ENCODE data around the gene OR10A2.
"Not testable (repeated sequence)": the region's sequence is repeated elsewhere in the genome, so short reads cannot be mapped to it uniquely, and the experiment has no call there.

The OR10A2 gene

DNA sequence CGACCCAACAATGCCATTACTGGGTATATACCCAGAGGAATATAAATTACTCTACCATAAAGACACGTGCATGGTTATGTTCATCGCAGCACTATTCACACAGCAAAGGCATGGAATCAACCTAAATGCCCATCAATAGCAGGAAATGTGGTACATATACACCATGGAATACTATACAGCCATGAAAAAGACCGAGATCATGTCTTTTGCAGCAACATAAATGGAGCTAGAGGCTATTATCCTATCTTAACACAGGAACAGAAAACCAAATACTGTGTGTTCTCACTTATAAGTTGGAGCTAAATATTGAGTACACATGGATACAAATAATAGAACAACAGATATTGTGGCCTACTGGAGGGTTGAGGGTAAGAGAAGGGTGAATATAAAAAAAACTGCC is 26.0 kb downstream of the OR10A2 start:
- no peak for DNase-seq

GRCh38 chr11:6889835-6890234 is 27.0 kb downstream of the OR10A2 start:
- no peak for DNase-seq

GRCh38 chr11:6892400-6892799 is 29.5 kb downstream of the OR10A2 start, which contains the start of gene OR2D2:
TSS of gene OR2D2 (minus strand) at chr11:6892500. CDS start at chr11:6892500, 0 bp downstream.
- no peak for DNase-seq

DNA sequence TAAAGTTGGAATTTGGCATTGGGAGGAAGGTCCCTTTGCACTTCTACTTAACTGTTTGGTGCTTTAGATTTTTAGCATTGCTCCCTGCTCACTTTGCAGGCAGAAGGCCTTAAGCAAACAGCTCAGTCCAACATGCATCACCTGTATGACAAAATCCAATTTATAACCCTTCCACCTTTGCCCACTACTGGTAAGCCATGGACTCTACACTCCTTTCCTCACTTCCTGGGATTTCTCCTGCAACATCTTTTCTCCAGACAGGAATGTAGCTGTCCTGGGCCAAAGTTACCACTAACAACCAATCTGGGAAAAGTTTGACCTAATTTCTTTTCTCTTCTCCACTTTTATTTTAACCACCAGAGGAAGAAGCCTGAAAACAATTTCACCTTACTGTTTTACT is 31.2 kb downstream of the OR10A2 start:
- no peak for DNase-seq

DNA sequence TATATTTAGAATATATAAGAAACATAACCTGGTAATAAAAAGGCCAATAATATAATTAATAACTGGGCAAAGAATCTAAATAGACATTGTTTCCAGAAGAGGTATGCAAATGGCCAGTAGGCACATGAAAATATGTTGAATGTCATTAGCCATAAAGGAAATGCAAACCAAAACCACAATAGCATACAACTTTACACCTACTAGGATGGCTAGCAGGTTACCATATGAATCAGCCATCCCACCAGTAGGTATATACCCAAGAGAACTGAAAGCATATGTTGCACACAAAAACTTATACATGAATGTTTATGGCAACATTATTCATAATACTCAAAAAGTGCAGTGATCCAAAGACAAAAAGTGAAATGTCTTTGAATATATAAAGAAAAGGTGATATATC is 32.2 kb downstream of the OR10A2 start:
- no peak for DNase-seq

GRCh38 chr11:6898911-6899310 is 36.1 kb downstream of the OR10A2 start:
- no peak for DNase-seq

GRCh38 chr11:6900327-6900999 is 37.6 kb downstream of the OR10A2 start:
- no peak for DNase-seq

DNA sequence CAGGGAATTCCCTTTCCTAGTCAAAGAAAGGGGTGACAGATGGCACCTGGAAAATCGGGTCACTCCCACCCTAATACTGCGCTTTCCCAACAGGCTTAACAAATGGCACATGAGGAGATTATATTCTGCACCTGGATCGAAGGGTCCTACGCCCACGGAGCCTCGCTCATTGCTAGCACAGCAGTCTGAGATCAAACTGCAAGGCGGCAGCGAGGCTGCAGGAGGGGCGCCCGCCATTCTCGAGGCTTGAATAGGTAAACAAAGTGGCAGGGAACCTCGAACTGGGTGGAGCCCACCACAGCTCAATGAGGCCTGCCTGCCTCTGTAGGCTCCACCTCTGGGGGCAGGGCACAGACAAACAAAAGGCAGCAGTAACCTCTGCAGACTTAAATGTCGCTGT is 41.9 kb downstream of the OR10A2 start:
- DNase-seq = not testable (repeated sequence)

DNA sequence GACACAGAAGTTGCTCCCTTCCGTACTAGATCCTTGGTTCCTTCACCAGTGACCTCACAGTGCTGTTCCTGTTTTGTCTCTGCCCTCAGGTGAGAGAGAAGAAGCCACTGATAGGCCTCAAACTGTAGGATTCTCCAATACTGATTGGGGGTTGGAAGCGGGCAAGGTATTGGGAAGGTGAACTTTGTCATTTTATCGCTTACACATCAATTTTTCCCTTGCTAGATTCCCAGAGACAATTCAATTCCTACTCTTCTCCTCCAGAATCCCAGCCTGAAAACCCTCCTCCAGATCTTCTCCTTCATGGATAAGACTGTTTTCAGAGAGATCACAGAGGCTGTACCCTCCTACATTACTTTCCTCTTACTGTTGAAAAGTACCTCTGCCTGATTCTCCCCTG is 48.5 kb downstream of the OR10A2 start:
- no peak for DNase-seq

- DNase-seq = no peak
Observed at GRCh38 chr11:6911948-6912347, 49.1 kb downstream of the OR10A2 start.

DNA sequence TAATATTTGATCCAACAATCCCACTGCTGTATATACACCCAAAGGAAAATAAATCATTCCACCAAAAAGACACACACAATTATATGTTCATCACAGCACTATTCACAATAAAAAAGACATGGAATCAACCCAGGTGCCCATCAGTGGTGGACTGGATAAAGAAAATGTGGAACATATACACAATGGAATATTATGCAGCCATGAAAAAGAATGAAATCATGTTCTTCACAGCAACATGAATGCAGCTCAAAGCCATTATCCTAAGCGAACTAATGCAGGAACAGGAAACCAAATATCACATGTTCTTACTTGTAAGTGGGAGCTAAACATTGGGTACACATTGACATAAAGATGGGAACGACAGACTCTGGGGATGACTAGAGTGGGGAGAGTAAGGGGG is 56.8 kb downstream of the OR10A2 start:
- DNase-seq = no peak

- no peak for DNase-seq
Observed at GRCh38 chr11:6920702-6921101, 57.8 kb downstream of the OR10A2 start, which contains the start of gene OR2D3. TSS of gene OR2D3 (plus strand) at chr11:6921002. CDS start at chr11:6921002, 0 bp downstream.
